ENCODE measurements around the gene UVRAG. TPM values are rescaled to one million over a fixed set of nuclear protein-coding genes. Genes with fewer than 3 reads are reported as not detected.

The UVRAG gene
- total and polyA plus RNA-seq, 4 experiments from 2014 or later = 11.2 to 32.2 (median 21.3) TPM

- Mint-ChIP-seq H3K9me3 (no peaks in the 10 kb centered on the region), H3K27ac (peak overlapping the region in 1 of 7 donors; percentile 6), H3K36me3 (peaks cover 7 to 19% of the 10 kb centered on the region in 2 donors), H3K27me3 (no peaks in the 10 kb centered on the region), H3K4me3 (no peak overlapping the region), H3K4me1 (peaks cover 0 to 11% (median 4%) of the 10 kb centered on the region in 4 donors)
- Histone ChIP-seq H3K4me1 (ENCODE audit: insufficient read depth, low read length) (no peaks in the 10 kb centered on the region), H3K36me3 (ENCODE audit: insufficient read depth, low read length) (no peaks in the 10 kb centered on the region), H3K27me3 (ENCODE audit: insufficient read depth, low read length) (no peaks in the 10 kb centered on the region), H3K27ac (ENCODE audit: low read depth, low read length) (no peak overlapping the region), H3K4me3 (ENCODE audit: low read length in 2 of 2) (no peak overlapping the region), H3K9me3 (ENCODE audit: control insufficient read depth in 1 of 2, low read length in 2 of 2) (no peaks in the 10 kb centered on the region)
- ChIA-PET CTCF (ENCODE audit: partially characterized antibody) (no interaction called here), POLR2A (ENCODE audit: partially characterized antibody) (no interaction called here)
- no peak for DNase-seq
- intact Hi-C loops (cut with micrococcal nuclease) = no loop called here
These were observed 69.3 kb downstream of the UVRAG start for GRCh38 chr11:75884321-75884720.

- H3K9me3 ChIP-seq (ENCODE audit: control insufficient read depth in 1 of 2, low read length in 2 of 2) = no peaks in the 10 kb centered on the region
- H3K27me3 Mint-ChIP-seq = no peaks in the 10 kb centered on the region
- H3K27me3 ChIP-seq (ENCODE audit: insufficient read depth, low read length) = no peaks in the 10 kb centered on the region
- peaks cover 6% of the 10 kb centered on the region for H3K36me3 ChIP-seq (ENCODE audit: insufficient read depth, low read length)
- H3K27ac ChIP-seq (ENCODE audit: low read depth, low read length) = no peak overlapping the region
- peaks cover 20 to 28% of the 10 kb centered on the region in 2 donors for H3K36me3 Mint-ChIP-seq
- H3K4me3 ChIP-seq (ENCODE audit: low read length in 2 of 2) = no peak overlapping the region
- no peak for DNase-seq
- no peaks in the 10 kb centered on the region for H3K9me3 Mint-ChIP-seq
- intact Hi-C loops (cut with micrococcal nuclease) = no loop called here
- H3K4me1 ChIP-seq (ENCODE audit: insufficient read depth, low read length) = no peaks in the 10 kb centered on the region
- no peak overlapping the region for H3K4me3 Mint-ChIP-seq
- peaks cover 0 to 13% (median 8%) of the 10 kb centered on the region in 4 donors for H3K4me1 Mint-ChIP-seq
- no peak overlapping the region for H3K27ac Mint-ChIP-seq
- ChIA-PET POLR2A (ENCODE audit: partially characterized antibody) (no interaction called here), CTCF (ENCODE audit: partially characterized antibody) (interaction anchor here (1.7 to 2.1 kb wide), 2 partner anchors 9 to 264 kb away, joined by 4 to 8 read pairs; no protein-coding TSS in a partner anchor)
These were observed 73.4 kb downstream of the UVRAG start for GRCh38 chr11:75888416-75888815.

- no peaks in the 10 kb centered on the region for H3K9me3 Mint-ChIP-seq
- ChIA-PET POLR2A (ENCODE audit: partially characterized antibody) (no interaction called here), CTCF (ENCODE audit: partially characterized antibody) (interaction anchor here (0.6 to 1.8 kb wide), 4 partner anchors 103 to 427 kb away, joined by 3 to 9 read pairs (median 6); no protein-coding TSS in a partner anchor)
- peak overlapping the region in 2 of 7 donors; percentile 25 to 40 for H3K27ac Mint-ChIP-seq
- Histone ChIP-seq H3K4me3 (ENCODE audit: low read length in 2 of 2) (no peak overlapping the region), H3K27me3 (ENCODE audit: insufficient read depth, low read length) (no peaks in the 10 kb centered on the region), H3K27ac (ENCODE audit: low read depth, low read length) (no peak overlapping the region), H3K4me1 (ENCODE audit: insufficient read depth, low read length) (no peaks in the 10 kb centered on the region), H3K9me3 (ENCODE audit: control insufficient read depth in 1 of 2, low read length in 2 of 2) (no peaks in the 10 kb centered on the region), H3K36me3 (ENCODE audit: insufficient read depth, low read length) (peaks cover 6% of the 10 kb centered on the region)
- H3K27me3 Mint-ChIP-seq = no peaks in the 10 kb centered on the region
- peaks cover 18 to 26% of the 10 kb centered on the region in 2 donors for H3K36me3 Mint-ChIP-seq
- no peak for DNase-seq
- intact Hi-C loops (cut with micrococcal nuclease) = loop anchor here (10.0 kb wide), 1 partner anchor 793 kb away; no protein-coding TSS in a partner anchor
- no peak overlapping the region for H3K4me3 Mint-ChIP-seq
- H3K4me1 Mint-ChIP-seq = peaks cover 0 to 11% (median 7%) of the 10 kb centered on the region in 4 donors
These were observed 77.1 kb downstream of the UVRAG start for GRCh38 chr11:75891947-75892739.

- H3K9me3 ChIP-seq (ENCODE audit: control insufficient read depth in 1 of 2, low read length in 2 of 2) = no peaks in the 10 kb centered on the region
- H3K27ac ChIP-seq (ENCODE audit: low read depth, low read length) = no peak overlapping the region
- CTCF ChIA-PET (ENCODE audit: partially characterized antibody) = interaction anchor here (1.5 to 6.9 kb wide), 4 partner anchors 10 to 426 kb away, joined by 5 to 105 read pairs (median 6); no protein-coding TSS in a partner anchor
- POLR2A ChIA-PET (ENCODE audit: partially characterized antibody) = no interaction called here
- H3K27me3 Mint-ChIP-seq = no peaks in the 10 kb centered on the region
- H3K36me3 ChIP-seq (ENCODE audit: insufficient read depth, low read length) = peaks cover 6% of the 10 kb centered on the region
- peaks cover 20 to 26% of the 10 kb centered on the region in 2 donors for H3K36me3 Mint-ChIP-seq
- intact Hi-C loops (cut with micrococcal nuclease) = loop anchor here (10.0 kb wide), 1 partner anchor 792 kb away; no protein-coding TSS in a partner anchor
- H3K4me3 ChIP-seq (ENCODE audit: low read length in 2 of 2) = no peak overlapping the region
- no peaks in the 10 kb centered on the region for H3K27me3 ChIP-seq (ENCODE audit: insufficient read depth, low read length)
- H3K4me1 Mint-ChIP-seq = peaks cover 0 to 11% (median 7%) of the 10 kb centered on the region in 4 donors
- H3K4me1 ChIP-seq (ENCODE audit: insufficient read depth, low read length) = no peaks in the 10 kb centered on the region
- H3K9me3 Mint-ChIP-seq = no peaks in the 10 kb centered on the region
- H3K27ac Mint-ChIP-seq = peak overlapping the region in 2 of 7 donors; percentile 35 to 49
- no peak overlapping the region for H3K4me3 Mint-ChIP-seq
- DNase-seq = no peak
These were observed 78.2 kb downstream of the UVRAG start for GRCh38 chr11:75893251-75893650.

- ChIA-PET POLR2A (ENCODE audit: partially characterized antibody) (no interaction called here), CTCF (ENCODE audit: partially characterized antibody) (interaction anchor here (1.3 to 6.9 kb wide), 4 partner anchors 9 to 425 kb away, joined by 3 to 105 read pairs (median 26); no protein-coding TSS in a partner anchor)
- Histone ChIP-seq H3K9me3 (ENCODE audit: control insufficient read depth in 1 of 2, low read length in 2 of 2) (no peaks in the 10 kb centered on the region), H3K36me3 (ENCODE audit: insufficient read depth, low read length) (peaks cover 6% of the 10 kb centered on the region), H3K27me3 (ENCODE audit: insufficient read depth, low read length) (no peaks in the 10 kb centered on the region), H3K4me1 (ENCODE audit: insufficient read depth, low read length) (no peaks in the 10 kb centered on the region), H3K27ac (ENCODE audit: low read depth, low read length) (no peak overlapping the region), H3K4me3 (ENCODE audit: low read length in 2 of 2) (no peak overlapping the region)
- Mint-ChIP-seq H3K27me3 (no peaks in the 10 kb centered on the region), H3K4me3 (no peak overlapping the region), H3K4me1 (peaks cover 0 to 10% (median 6%) of the 10 kb centered on the region in 4 donors), H3K27ac (peak overlapping the region in 1 of 7 donors; percentile 55), H3K36me3 (peaks cover 22 to 26% of the 10 kb centered on the region in 2 donors), H3K9me3 (no peaks in the 10 kb centered on the region)
- intact Hi-C loops (cut with micrococcal nuclease) = loop anchor here (10.0 kb wide), 1 partner anchor 791 kb away; no protein-coding TSS in a partner anchor
- no peak for DNase-seq
These were observed 79.1 kb downstream of the UVRAG start for GRCh38 chr11:75894036-75894585.

GRCh38 chr11:75896843-75897419, 81.9 kb downstream of the UVRAG start:
- H3K9me3 Mint-ChIP-seq = no peaks in the 10 kb centered on the region
- peaks cover 0 to 4% (median 3%) of the 10 kb centered on the region in 4 donors for H3K4me1 Mint-ChIP-seq
- Histone ChIP-seq H3K27me3 (ENCODE audit: insufficient read depth, low read length) (no peaks in the 10 kb centered on the region), H3K4me1 (ENCODE audit: insufficient read depth, low read length) (no peaks in the 10 kb centered on the region), H3K9me3 (ENCODE audit: control insufficient read depth in 1 of 2, low read length in 2 of 2) (no peaks in the 10 kb centered on the region), H3K27ac (ENCODE audit: low read depth, low read length) (no peak overlapping the region), H3K36me3 (ENCODE audit: insufficient read depth, low read length) (no peaks in the 10 kb centered on the region), H3K4me3 (ENCODE audit: low read length in 2 of 2) (no peak overlapping the region)
- no peak overlapping the region for H3K27ac Mint-ChIP-seq
- intact Hi-C loops (cut with micrococcal nuclease) = loop anchor here (1.0 to 10.0 kb wide), 3 partner anchors 255 to 788 kb away; partner anchors contain the start of gene WNT11
- H3K4me3 Mint-ChIP-seq = no peak overlapping the region
- POLR2A ChIA-PET (ENCODE audit: partially characterized antibody) = interaction anchor here (0.6 kb wide), 1 partner anchor 82 kb away, joined by 4 read pairs; the partner anchor contains the start of gene UVRAG
- peak in 4 of 5 donors; percentile 22 to 42 (median 30) for DNase-seq
- H3K27me3 Mint-ChIP-seq = no peaks in the 10 kb centered on the region
- peaks cover 9% of the 10 kb centered on the region in 2 donors for H3K36me3 Mint-ChIP-seq
- CTCF ChIA-PET (ENCODE audit: partially characterized antibody) = interaction anchor here (0.8 to 6.9 kb wide), 24 partner anchors 8 to 425 kb away, joined by 3 to 105 read pairs (median 4); no protein-coding TSS in a partner anchor

All from CD4-positive, alpha-beta memory T cell (primary cell).